ENCODE measurements around the gene KCNG4. TPM values are rescaled to one million over a fixed set of nuclear protein-coding genes. Genes with fewer than 3 reads are reported as not detected.

The KCNG4 gene
- total and polyA plus RNA-seq, 5 donors = not detected

GRCh38 chr16:84277244-84277823 lies 37.5 kb upstream of the KCNG4 start:
- Histone ChIP-seq H3K27ac (ENCODE audit: low read length) (no peak overlapping the region), H3K4me1 (ENCODE audit: control insufficient read depth, insufficient read depth, low read length) (no peaks in the 10 kb centered on the region), H3K9me3 (ENCODE audit: control insufficient read depth, low read length) (no peaks in the 10 kb centered on the region), H3K27me3 (ENCODE audit: control insufficient read depth, insufficient read depth) (no peaks in the 10 kb centered on the region), H3K4me3 (ENCODE audit: low read length) (no peak overlapping the region)
- ATAC-seq = peak; percentile 68 to 70
- 33% methylated on average over 10 of the region's 10 CpGs for WGBS
- intact Hi-C loops (cut with DNase I) = loop anchor here (2.0 to 5.0 kb wide), 3 partner anchors 205 to 210 kb away; no protein-coding TSS in a partner anchor
- peak; percentile 73 to 89 (median 88) for DNase-seq

GRCh38 chr16:84275585-84276151 lies 35.9 kb upstream of the KCNG4 start:
- DNase-seq (no peak), ATAC-seq (no peak)
- H3K9me3 ChIP-seq (ENCODE audit: control insufficient read depth, low read length) = no peaks in the 10 kb centered on the region
- no peaks in the 10 kb centered on the region for H3K4me1 ChIP-seq (ENCODE audit: control insufficient read depth, insufficient read depth, low read length)
- no peaks in the 10 kb centered on the region for H3K27me3 ChIP-seq (ENCODE audit: control insufficient read depth, insufficient read depth)
- no peak overlapping the region for H3K4me3 ChIP-seq (ENCODE audit: low read length)
- intact Hi-C loops (cut with DNase I) = loop anchor here (2.0 to 5.0 kb wide), 3 partner anchors 207 to 212 kb away; no protein-coding TSS in a partner anchor
- WGBS = 82% methylated on average over 6 of the region's 6 CpGs
- H3K27ac ChIP-seq (ENCODE audit: low read length) = no peak overlapping the region

GRCh38 chr16:84274515-84274914 lies 34.7 kb upstream of the KCNG4 start:
- Histone ChIP-seq H3K4me3 (ENCODE audit: low read length) (no peak overlapping the region), H3K27ac (ENCODE audit: low read length) (no peak overlapping the region), H3K9me3 (ENCODE audit: control insufficient read depth, low read length) (no peaks in the 10 kb centered on the region), H3K4me1 (ENCODE audit: control insufficient read depth, insufficient read depth, low read length) (no peaks in the 10 kb centered on the region), H3K27me3 (ENCODE audit: control insufficient read depth, insufficient read depth) (no peaks in the 10 kb centered on the region)
- DNase-seq (no peak), ATAC-seq (no peak)
- intact Hi-C loops (cut with DNase I) = no loop called here
- WGBS = 92% methylated on average over 9 of the region's 9 CpGs

- Histone ChIP-seq H3K27ac (ENCODE audit: low read length) (no peak overlapping the region), H3K4me1 (ENCODE audit: control insufficient read depth, insufficient read depth, low read length) (no peaks in the 10 kb centered on the region), H3K4me3 (ENCODE audit: low read length) (no peak overlapping the region), H3K9me3 (ENCODE audit: control insufficient read depth, low read length) (no peaks in the 10 kb centered on the region), H3K27me3 (ENCODE audit: control insufficient read depth, insufficient read depth) (no peaks in the 10 kb centered on the region)
- ATAC-seq (no peak), DNase-seq (no peak)
- intact Hi-C loops (cut with DNase I) = no loop called here
- 0% methylated on average over 1 of the region's 1 CpG for WGBS
Measured at GRCh38 chr16:84272740-84273320, 33.0 kb upstream of the KCNG4 start.

- Histone ChIP-seq H3K27ac (ENCODE audit: low read length) (no peak overlapping the region), H3K9me3 (ENCODE audit: control insufficient read depth, low read length) (no peaks in the 10 kb centered on the region), H3K4me3 (ENCODE audit: low read length) (no peak overlapping the region), H3K4me1 (ENCODE audit: control insufficient read depth, insufficient read depth, low read length) (no peaks in the 10 kb centered on the region), H3K27me3 (ENCODE audit: control insufficient read depth, insufficient read depth) (no peaks in the 10 kb centered on the region)
- 60% methylated on average over 4 of the region's 4 CpGs for WGBS
- DNase-seq (no peak), ATAC-seq (no peak)
- intact Hi-C loops (cut with DNase I) = no loop called here
Measured at GRCh38 chr16:84271866-84272265, 32.1 kb upstream of the KCNG4 start.

GRCh38 chr16:84271037-84271436 lies 31.2 kb upstream of the KCNG4 start:
- ATAC-seq (no peak), DNase-seq (no peak)
- H3K4me3 ChIP-seq (ENCODE audit: low read length) = no peak overlapping the region
- intact Hi-C loops (cut with DNase I) = no loop called here
- no peaks in the 10 kb centered on the region for H3K9me3 ChIP-seq (ENCODE audit: control insufficient read depth, low read length)
- H3K4me1 ChIP-seq (ENCODE audit: control insufficient read depth, insufficient read depth, low read length) = no peaks in the 10 kb centered on the region
- no peaks in the 10 kb centered on the region for H3K27me3 ChIP-seq (ENCODE audit: control insufficient read depth, insufficient read depth)
- 72% methylated on average over 1 of the region's 1 CpG for WGBS
- H3K27ac ChIP-seq (ENCODE audit: low read length) = no peak overlapping the region

- H3K27ac ChIP-seq (ENCODE audit: low read length) = no peak overlapping the region
- no peak for ATAC-seq
Measured at GRCh38 chr16:84270531-84270930, 30.7 kb upstream of the KCNG4 start.

GRCh38 chr16:84270071-84270470 lies 30.3 kb upstream of the KCNG4 start:
- Histone ChIP-seq H3K9me3 (ENCODE audit: control insufficient read depth, low read length) (no peaks in the 10 kb centered on the region), H3K27ac (ENCODE audit: low read length) (no peak overlapping the region), H3K27me3 (ENCODE audit: control insufficient read depth, insufficient read depth) (no peaks in the 10 kb centered on the region), H3K4me3 (ENCODE audit: low read length) (no peak overlapping the region), H3K4me1 (ENCODE audit: control insufficient read depth, insufficient read depth, low read length) (no peaks in the 10 kb centered on the region)
- intact Hi-C loops (cut with DNase I) = no loop called here
- DNase-seq (no peak), ATAC-seq (no peak)
- WGBS = 88% methylated on average over 9 of the region's 9 CpGs

More at GRCh38 chr16:84270531-84270930, 30.7 kb upstream of the KCNG4 start:
- intact Hi-C loops (cut with DNase I) = no loop called here
- no peaks in the 10 kb centered on the region for H3K4me1 ChIP-seq (ENCODE audit: control insufficient read depth, insufficient read depth, low read length)
- WGBS = 75% methylated on average over 10 of the region's 10 CpGs
- H3K9me3 ChIP-seq (ENCODE audit: control insufficient read depth, low read length) = no peaks in the 10 kb centered on the region
- H3K4me3 ChIP-seq (ENCODE audit: low read length) = no peak overlapping the region
- DNase-seq = no peak
- no peaks in the 10 kb centered on the region for H3K27me3 ChIP-seq (ENCODE audit: control insufficient read depth, insufficient read depth)

GRCh38 chr16:84268291-84269040 lies 28.7 kb upstream of the KCNG4 start:
- H3K27me3 ChIP-seq (ENCODE audit: control insufficient read depth, insufficient read depth) = no peaks in the 10 kb centered on the region
- DNase-seq = no peak
- no peak overlapping the region for H3K27ac ChIP-seq (ENCODE audit: low read length)
- no peaks in the 10 kb centered on the region for H3K9me3 ChIP-seq (ENCODE audit: control insufficient read depth, low read length)
- H3K4me3 ChIP-seq (ENCODE audit: low read length) = no peak overlapping the region
- WGBS = 48% methylated on average over 18 of the region's 18 CpGs
- H3K4me1 ChIP-seq (ENCODE audit: control insufficient read depth, insufficient read depth, low read length) = no peaks in the 10 kb centered on the region
- no peak for ATAC-seq
- intact Hi-C loops (cut with DNase I) = no loop called here

GRCh38 chr16:84267380-84267779 lies 27.6 kb upstream of the KCNG4 start:
- H3K4me3 ChIP-seq (ENCODE audit: low read length) = no peak overlapping the region
- H3K27ac ChIP-seq (ENCODE audit: low read length) = no peak overlapping the region
- no peaks in the 10 kb centered on the region for H3K4me1 ChIP-seq (ENCODE audit: control insufficient read depth, insufficient read depth, low read length)
- no peak for DNase-seq
- intact Hi-C loops (cut with DNase I) = no loop called here
- H3K9me3 ChIP-seq (ENCODE audit: control insufficient read depth, low read length) = no peaks in the 10 kb centered on the region
- WGBS = 73% methylated on average over 4 of the region's 4 CpGs
- H3K27me3 ChIP-seq (ENCODE audit: control insufficient read depth, insufficient read depth) = no peaks in the 10 kb centered on the region
- no peak for ATAC-seq

- H3K27ac ChIP-seq (ENCODE audit: low read length) = no peak overlapping the region
- ATAC-seq = peak; percentile 94 to 95
Measured at GRCh38 chr16:84266451-84266850, 26.6 kb upstream of the KCNG4 start.

More at GRCh38 chr16:84266451-84266850, 26.6 kb upstream of the KCNG4 start:
- Histone ChIP-seq H3K27me3 (ENCODE audit: control insufficient read depth, insufficient read depth) (no peaks in the 10 kb centered on the region), H3K4me1 (ENCODE audit: control insufficient read depth, insufficient read depth, low read length) (no peaks in the 10 kb centered on the region), H3K4me3 (ENCODE audit: low read length) (no peak overlapping the region), H3K9me3 (ENCODE audit: control insufficient read depth, low read length) (no peaks in the 10 kb centered on the region)
- DNase-seq = peak; percentile 54 to 71 (median 68)
- intact Hi-C loops (cut with DNase I) = no loop called here
- 17% methylated on average over 4 of the region's 4 CpGs for WGBS
